ENCODE data around the gene RERE.

Gene RERE

DNA sequence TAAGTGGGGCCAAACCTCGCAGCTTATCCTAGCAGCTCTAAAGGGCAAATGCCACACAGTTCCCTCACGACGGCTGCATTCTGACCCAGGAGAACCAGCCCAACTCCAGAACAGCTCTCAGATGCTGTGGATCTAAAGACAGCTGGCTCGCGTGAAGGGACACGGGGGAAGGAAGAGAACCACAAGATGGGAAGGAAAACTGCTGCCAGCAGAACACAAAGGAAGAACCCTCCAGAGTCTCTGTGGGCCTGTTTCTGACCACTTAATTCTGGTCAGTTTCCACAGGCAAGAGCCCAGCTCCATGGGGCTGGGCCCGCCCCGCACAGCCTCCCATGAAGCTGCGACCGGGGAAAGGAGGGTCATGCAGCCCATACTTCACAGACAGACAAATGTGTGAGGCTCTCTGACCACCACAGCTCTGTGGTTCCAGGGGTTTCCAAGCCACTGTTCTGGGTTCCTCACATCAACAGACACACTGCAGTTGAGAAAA is 438.4 kb downstream of the RERE start:
- H3K4me1 ChIP-seq (ENCODE audit: insufficient read depth, low read length): peaks cover 86% of the 10 kb centered on the region
- no peak overlapping the region for H3K9ac ChIP-seq (ENCODE audit: low read length)
- H3K36me3 ChIP-seq (ENCODE audit: insufficient read depth, low read length): no peaks in the 10 kb centered on the region
- peak overlapping the region; percentile 68 for H3K27ac ChIP-seq (ENCODE audit: low read depth, low read length)
- no peaks in the 10 kb centered on the region for H3K27me3 ChIP-seq (ENCODE audit: control insufficient read depth in 1 of 2, insufficient read depth in 2 of 2, low read length in 2 of 2)
- no peaks in the 10 kb centered on the region for H3K9me3 ChIP-seq (ENCODE audit: low read length)
- no peak overlapping the region for H3K4me3 ChIP-seq (ENCODE audit: low read depth in 1 of 2, low read length in 2 of 2)

DNA sequence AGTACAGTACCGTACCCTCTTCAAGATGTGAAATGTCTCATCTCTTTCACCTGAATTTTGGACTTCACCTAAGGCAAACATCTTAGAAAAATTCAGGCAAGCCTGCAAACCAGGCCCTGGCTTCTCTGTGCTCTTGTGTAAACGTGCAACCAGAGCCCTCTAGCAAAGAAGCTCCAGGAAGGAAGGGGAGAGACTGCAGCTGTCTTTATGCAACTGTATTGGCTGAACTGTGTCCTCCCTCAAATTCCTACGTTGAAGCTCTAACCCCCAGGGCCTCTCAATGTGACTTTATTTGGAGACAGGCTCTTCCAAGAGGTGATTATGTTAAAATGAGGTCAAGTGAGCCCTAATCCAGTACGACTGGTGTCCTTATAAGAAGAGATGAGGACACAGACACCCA is 439.3 kb downstream of the RERE start:
- no peaks in the 10 kb centered on the region for H3K27me3 ChIP-seq (ENCODE audit: control insufficient read depth in 1 of 2, insufficient read depth in 2 of 2, low read length in 2 of 2)
- H3K36me3 ChIP-seq (ENCODE audit: insufficient read depth, low read length): no peaks in the 10 kb centered on the region
- peak overlapping the region; percentile 68 for H3K27ac ChIP-seq (ENCODE audit: low read depth, low read length)
- peaks cover 92% of the 10 kb centered on the region for H3K4me1 ChIP-seq (ENCODE audit: insufficient read depth, low read length)
- no peak overlapping the region for H3K4me3 ChIP-seq (ENCODE audit: low read depth in 1 of 2, low read length in 2 of 2)
- no peaks in the 10 kb centered on the region for H3K9me3 ChIP-seq (ENCODE audit: low read length)
- H3K9ac ChIP-seq (ENCODE audit: low read length): no peak overlapping the region

DNA sequence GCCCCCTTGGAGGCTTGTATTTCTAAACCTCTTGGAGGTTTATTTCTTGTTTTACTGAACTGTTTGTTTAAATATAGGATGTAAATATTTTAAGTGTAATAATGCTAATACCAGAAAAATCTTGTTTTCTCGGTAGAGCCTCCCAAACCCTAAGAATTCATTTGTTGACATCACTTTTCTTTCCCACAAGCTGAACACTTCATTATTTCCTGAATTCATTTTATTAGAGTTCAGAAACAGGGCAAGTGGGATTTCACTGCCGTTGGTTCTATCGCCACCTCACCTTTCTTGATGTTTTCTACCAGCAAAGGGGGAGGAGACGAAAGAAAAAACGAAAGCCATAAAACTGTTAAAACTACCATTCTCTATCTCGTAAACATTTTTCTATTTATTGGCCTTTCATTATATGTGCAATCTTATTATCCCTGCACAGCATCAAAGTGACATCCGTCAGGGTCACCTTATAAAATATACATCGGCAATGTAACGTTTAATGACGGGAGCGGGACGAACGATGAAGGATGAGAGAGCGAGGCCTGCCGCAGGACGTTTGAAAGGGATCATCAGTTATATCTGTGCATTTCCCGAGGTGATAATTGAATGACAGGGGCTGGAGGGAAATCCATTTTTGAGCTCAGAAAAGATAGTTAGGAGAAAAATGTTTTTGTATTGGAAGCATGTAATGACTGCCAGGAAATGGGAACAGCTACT is 440.0 kb downstream of the RERE start:
- Histone ChIP-seq H3K27ac (ENCODE audit: low read depth, low read length) (peak overlapping the region; percentile 68), H3K36me3 (ENCODE audit: insufficient read depth, low read length) (no peaks in the 10 kb centered on the region)

GRCh38 chr1:8376358-8376840 is 441.0 kb downstream of the RERE start:
- H3K9ac ChIP-seq (ENCODE audit: low read length): no peak overlapping the region
- no peaks in the 10 kb centered on the region for H3K36me3 ChIP-seq (ENCODE audit: insufficient read depth, low read length)
- no peaks in the 10 kb centered on the region for H3K27me3 ChIP-seq (ENCODE audit: control insufficient read depth in 1 of 2, insufficient read depth in 2 of 2, low read length in 2 of 2)
- H3K27ac ChIP-seq (ENCODE audit: low read depth, low read length): peak overlapping the region; percentile 63
- no peak overlapping the region for H3K4me3 ChIP-seq (ENCODE audit: low read depth in 1 of 2, low read length in 2 of 2)
- H3K9me3 ChIP-seq (ENCODE audit: low read length): no peaks in the 10 kb centered on the region
- H3K4me1 ChIP-seq (ENCODE audit: insufficient read depth, low read length): peaks cover 92% of the 10 kb centered on the region

More for the DNA sequence above, 440.0 kb downstream of the RERE start:
- H3K9me3 ChIP-seq (ENCODE audit: low read length): no peaks in the 10 kb centered on the region
- no peaks in the 10 kb centered on the region for H3K27me3 ChIP-seq (ENCODE audit: control insufficient read depth in 1 of 2, insufficient read depth in 2 of 2, low read length in 2 of 2)
- no peak overlapping the region for H3K4me3 ChIP-seq (ENCODE audit: low read depth in 1 of 2, low read length in 2 of 2)
- H3K4me1 ChIP-seq (ENCODE audit: insufficient read depth, low read length): peaks cover 92% of the 10 kb centered on the region
- no peak overlapping the region for H3K9ac ChIP-seq (ENCODE audit: low read length)

DNA sequence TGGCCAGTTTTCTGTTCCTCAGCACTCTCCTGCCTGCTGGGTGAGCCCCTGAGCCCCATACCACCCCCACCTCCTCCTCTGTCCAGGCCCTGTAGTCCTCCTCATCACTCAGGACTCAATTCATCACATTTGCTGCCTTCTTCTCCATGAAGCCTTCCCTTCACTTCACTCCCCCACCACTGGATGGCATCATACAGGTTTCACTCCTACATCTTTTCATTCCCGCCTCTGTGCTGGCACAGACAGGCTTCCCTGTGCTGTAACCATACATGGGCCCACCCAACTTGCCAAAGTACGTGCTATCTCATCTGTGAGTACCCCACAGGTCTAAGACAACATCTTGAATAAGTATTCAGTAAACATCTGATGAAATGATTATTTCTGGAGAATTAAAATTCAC is 442.6 kb downstream of the RERE start:
- peak overlapping the region; percentile 75 for H3K27ac ChIP-seq (ENCODE audit: low read depth, low read length)
- no peaks in the 10 kb centered on the region for H3K27me3 ChIP-seq (ENCODE audit: control insufficient read depth in 1 of 2, insufficient read depth in 2 of 2, low read length in 2 of 2)
- H3K4me3 ChIP-seq (ENCODE audit: low read depth in 1 of 2, low read length in 2 of 2): no peak overlapping the region
- H3K36me3 ChIP-seq (ENCODE audit: insufficient read depth, low read length): peaks cover 4% of the 10 kb centered on the region
- peak overlapping the region; percentile 9 for H3K9ac ChIP-seq (ENCODE audit: low read length)
- no peaks in the 10 kb centered on the region for H3K9me3 ChIP-seq (ENCODE audit: low read length)
- H3K4me1 ChIP-seq (ENCODE audit: insufficient read depth, low read length): peaks cover 91% of the 10 kb centered on the region

- H3K36me3 ChIP-seq (ENCODE audit: insufficient read depth, low read length): peaks cover 4% of the 10 kb centered on the region
- H3K27me3 ChIP-seq (ENCODE audit: control insufficient read depth in 1 of 2, insufficient read depth in 2 of 2, low read length in 2 of 2): no peaks in the 10 kb centered on the region
- peak overlapping the region; percentile 75 for H3K27ac ChIP-seq (ENCODE audit: low read depth, low read length)
- H3K9me3 ChIP-seq (ENCODE audit: low read length): no peaks in the 10 kb centered on the region
- H3K4me1 ChIP-seq (ENCODE audit: insufficient read depth, low read length): peaks cover 87% of the 10 kb centered on the region
- H3K4me3 ChIP-seq (ENCODE audit: low read depth in 1 of 2, low read length in 2 of 2): no peak overlapping the region
- peak overlapping the region; percentile 9 for H3K9ac ChIP-seq (ENCODE audit: low read length)
These were observed 443.1 kb downstream of the RERE start for GRCh38 chr1:8374356-8374755.

- Histone ChIP-seq H3K36me3 (ENCODE audit: insufficient read depth, low read length) (peaks cover 4% of the 10 kb centered on the region), H3K4me3 (ENCODE audit: low read depth in 1 of 2, low read length in 2 of 2) (peak overlapping the region in 1 of 2 donors; percentile 24), H3K4me1 (ENCODE audit: insufficient read depth, low read length) (peaks cover 87% of the 10 kb centered on the region), H3K9ac (ENCODE audit: low read length) (peak overlapping the region; percentile 63), H3K27me3 (ENCODE audit: control insufficient read depth in 1 of 2, insufficient read depth in 2 of 2, low read length in 2 of 2) (no peaks in the 10 kb centered on the region), H3K9me3 (ENCODE audit: low read length) (no peaks in the 10 kb centered on the region), H3K27ac (ENCODE audit: low read depth, low read length) (peak overlapping the region; percentile 75)
These were observed 443.7 kb downstream of the RERE start for GRCh38 chr1:8373581-8374241.

DNA sequence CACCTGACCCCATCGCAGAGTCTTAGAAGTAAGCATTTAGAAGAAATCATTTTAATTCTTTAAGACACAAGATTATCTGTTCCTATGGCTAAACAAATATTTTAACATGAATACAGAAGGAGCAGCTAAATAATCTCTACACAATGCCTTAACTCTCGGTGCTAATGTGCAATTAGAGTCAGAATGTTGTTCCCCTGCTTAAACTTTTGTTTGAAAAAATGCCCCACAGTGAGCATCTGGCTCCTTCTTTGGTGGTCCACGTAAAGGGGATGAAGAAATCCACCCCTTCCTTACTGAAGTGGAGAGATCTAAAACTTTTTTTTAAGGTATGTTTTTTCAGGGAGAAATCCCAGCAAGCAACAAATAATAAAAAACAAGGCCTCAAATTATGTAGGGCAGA is 444.3 kb downstream of the RERE start:
- no peaks in the 10 kb centered on the region for H3K27me3 ChIP-seq (ENCODE audit: control insufficient read depth in 1 of 2, insufficient read depth in 2 of 2, low read length in 2 of 2)
- peak overlapping the region; percentile 63 for H3K9ac ChIP-seq (ENCODE audit: low read length)
- H3K27ac ChIP-seq (ENCODE audit: low read depth, low read length): peak overlapping the region; percentile 75
- H3K4me3 ChIP-seq (ENCODE audit: low read depth in 1 of 2, low read length in 2 of 2): peak overlapping the region in 1 of 2 donors; percentile 24
- H3K4me1 ChIP-seq (ENCODE audit: insufficient read depth, low read length): peaks cover 87% of the 10 kb centered on the region
- peaks cover 4% of the 10 kb centered on the region for H3K36me3 ChIP-seq (ENCODE audit: insufficient read depth, low read length)
- H3K9me3 ChIP-seq (ENCODE audit: low read length): no peaks in the 10 kb centered on the region

GRCh38 chr1:8371372-8371991 is 446.0 kb downstream of the RERE start:
- Histone ChIP-seq H3K4me1 (ENCODE audit: insufficient read depth, low read length) (peaks cover 89% of the 10 kb centered on the region), H3K4me3 (ENCODE audit: low read depth in 1 of 2, low read length in 2 of 2) (peak overlapping the region in 1 of 2 donors; percentile 28)

DNA sequence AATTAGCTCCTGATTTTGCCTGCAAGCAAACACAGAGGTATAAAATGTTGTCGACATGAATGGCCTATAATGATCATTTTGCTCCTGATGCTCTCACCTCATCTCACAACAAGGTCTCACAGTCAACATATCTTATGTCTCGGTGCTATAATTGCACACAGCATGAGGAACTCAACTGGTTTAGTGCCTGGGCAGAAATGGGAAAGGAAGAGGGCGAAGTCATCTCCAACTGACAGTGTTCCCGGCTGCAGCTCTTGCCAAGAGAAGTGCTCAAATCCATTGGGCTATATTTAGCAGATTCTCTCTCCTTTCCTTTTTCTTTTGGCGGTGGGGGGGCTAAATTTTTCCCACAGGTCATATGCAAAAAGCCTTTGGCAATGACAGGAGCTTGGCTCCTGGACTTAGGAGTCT is 446.5 kb downstream of the RERE start:
- no peaks in the 10 kb centered on the region for H3K9me3 ChIP-seq (ENCODE audit: low read length)
- peak overlapping the region in 1 of 2 donors; percentile 28 for H3K4me3 ChIP-seq (ENCODE audit: low read depth in 1 of 2, low read length in 2 of 2)
- H3K27me3 ChIP-seq (ENCODE audit: control insufficient read depth in 1 of 2, insufficient read depth in 2 of 2, low read length in 2 of 2): no peaks in the 10 kb centered on the region
- peaks cover 89% of the 10 kb centered on the region for H3K4me1 ChIP-seq (ENCODE audit: insufficient read depth, low read length)
- peak overlapping the region; percentile 63 for H3K9ac ChIP-seq (ENCODE audit: low read length)
- peak overlapping the region; percentile 75 for H3K27ac ChIP-seq (ENCODE audit: low read depth, low read length)
- H3K36me3 ChIP-seq (ENCODE audit: insufficient read depth, low read length): peaks cover 8% of the 10 kb centered on the region

More at GRCh38 chr1:8371372-8371991, 446.0 kb downstream of the RERE start:
- Histone ChIP-seq H3K27me3 (ENCODE audit: control insufficient read depth in 1 of 2, insufficient read depth in 2 of 2, low read length in 2 of 2) (no peaks in the 10 kb centered on the region), H3K9me3 (ENCODE audit: low read length) (no peaks in the 10 kb centered on the region), H3K9ac (ENCODE audit: low read length) (peak overlapping the region; percentile 63), H3K36me3 (ENCODE audit: insufficient read depth, low read length) (peaks cover 4% of the 10 kb centered on the region), H3K27ac (ENCODE audit: low read depth, low read length) (peak overlapping the region; percentile 75)

Data from muscle layer of colon (tissue), 2 donors.